ENCODE data around the gene RABL6. TPM values are rescaled to one million over a fixed set of nuclear protein-coding genes. Genes with fewer than 3 reads are reported as not detected.
A peak's percentile ranks its signal among the peaks of the same experiment; 100 is the strongest.

The RABL6 gene
- total RNA-seq, 1 experiment from 2014 or later, result 23.6 TPM

GRCh38 chr9:136845465-136846260 is 37.9 kb downstream of the RABL6 start:
- no peak for DNase-seq (ENCODE audit: low spot score)

- no peak for DNase-seq (ENCODE audit: low spot score)
Observed at GRCh38 chr9:136846376-136847087, 38.8 kb downstream of the RABL6 start.

- no peak for DNase-seq (ENCODE audit: low spot score)
Observed at GRCh38 chr9:136847088-136847825, 39.5 kb downstream of the RABL6 start.

- peak; percentile 56 for DNase-seq (ENCODE audit: low spot score)
Observed at GRCh38 chr9:136847826-136848392, 40.2 kb downstream of the RABL6 start.

- DNase-seq (ENCODE audit: low spot score), result no peak
Observed at GRCh38 chr9:136848393-136849037, 40.8 kb downstream of the RABL6 start.

- peak; percentile 98 for DNase-seq (ENCODE audit: low spot score)
Observed at GRCh38 chr9:136849038-136849959, 41.6 kb downstream of the RABL6 start, which contains the start of gene PHPT1. Gene PHPT1, plus strand, starts transcription at chr9:136849409. Its CDS starts 22 bp downstream, at chr9:136849431.

GRCh38 chr9:136849960-136850865 is 42.5 kb downstream of the RABL6 start:
- DNase-seq (ENCODE audit: low spot score), result no peak

- DNase-seq (ENCODE audit: low spot score), result no peak
Observed at GRCh38 chr9:136850866-136851775, 43.4 kb downstream of the RABL6 start.

GRCh38 chr9:136851941-136852663 is 44.4 kb downstream of the RABL6 start, which contains the start of gene MAMDC4:
Gene MAMDC4, plus strand, starts transcription at chr9:136852346. Its CDS starts 71 bp downstream, at chr9:136852417.
- no peak for DNase-seq (ENCODE audit: low spot score)

- DNase-seq (ENCODE audit: low spot score), result no peak
Observed at GRCh38 chr9:136852664-136853595, 45.2 kb downstream of the RABL6 start.

GRCh38 chr9:136853596-136854112 is 45.9 kb downstream of the RABL6 start:
- no peak for DNase-seq (ENCODE audit: low spot score)

- DNase-seq (ENCODE audit: low spot score), result no peak
Observed at GRCh38 chr9:136854113-136854841, 46.5 kb downstream of the RABL6 start.

GRCh38 chr9:136854842-136855460 is 47.2 kb downstream of the RABL6 start:
- DNase-seq (ENCODE audit: low spot score), result no peak

- DNase-seq (ENCODE audit: low spot score), result no peak
Observed at GRCh38 chr9:136855461-136856078, 47.8 kb downstream of the RABL6 start.
